ENCODE data around the gene CCR6.

- no peak for TF ChIP-seq EZH2phosphoT487 (IDR thresholded peaks at IDR 0.05; ENCODE audit: borderline replicate concordance, low read depth, low read length)
- TF ChIP-seq, protein P1, sequence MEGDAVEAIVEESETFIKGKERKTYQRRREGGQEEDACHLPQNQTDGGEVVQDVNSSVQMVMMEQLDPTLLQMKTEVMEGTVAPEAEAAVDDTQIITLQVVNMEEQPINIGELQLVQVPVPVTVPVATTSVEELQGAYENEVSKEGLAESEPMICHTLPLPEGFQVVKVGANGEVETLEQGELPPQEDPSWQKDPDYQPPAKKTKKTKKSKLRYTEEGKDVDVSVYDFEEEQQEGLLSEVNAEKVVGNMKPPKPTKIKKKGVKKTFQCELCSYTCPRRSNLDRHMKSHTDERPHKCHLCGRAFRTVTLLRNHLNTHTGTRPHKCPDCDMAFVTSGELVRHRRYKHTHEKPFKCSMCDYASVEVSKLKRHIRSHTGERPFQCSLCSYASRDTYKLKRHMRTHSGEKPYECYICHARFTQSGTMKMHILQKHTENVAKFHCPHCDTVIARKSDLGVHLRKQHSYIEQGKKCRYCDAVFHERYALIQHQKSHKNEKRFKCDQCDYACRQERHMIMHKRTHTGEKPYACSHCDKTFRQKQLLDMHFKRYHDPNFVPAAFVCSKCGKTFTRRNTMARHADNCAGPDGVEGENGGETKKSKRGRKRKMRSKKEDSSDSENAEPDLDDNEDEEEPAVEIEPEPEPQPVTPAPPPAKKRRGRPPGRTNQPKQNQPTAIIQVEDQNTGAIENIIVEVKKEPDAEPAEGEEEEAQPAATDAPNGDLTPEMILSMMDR (conservative IDR thresholded peaks at IDR 0.05; ENCODE audit: low read length) = no peak
These were observed 31.7 kb upstream of the CCR6 start for GRCh38 chr6:167091026-167091804.

Data from OCI-LY7 (cell line).